Cortex of kidney (tissue), 1 donor: ENCODE measurements around the gene LOC101059915.
"Not testable (repeated sequence)": the region's sequence is repeated elsewhere in the genome, so short reads cannot be mapped to it uniquely, and the experiment has no call there.

Experiments used
- DNase-seq: peaks from one replicate; lab custom pipeline; 2025; lab: John Stamatoyannopoulos, UW

The LOC101059915 gene

DNA sequence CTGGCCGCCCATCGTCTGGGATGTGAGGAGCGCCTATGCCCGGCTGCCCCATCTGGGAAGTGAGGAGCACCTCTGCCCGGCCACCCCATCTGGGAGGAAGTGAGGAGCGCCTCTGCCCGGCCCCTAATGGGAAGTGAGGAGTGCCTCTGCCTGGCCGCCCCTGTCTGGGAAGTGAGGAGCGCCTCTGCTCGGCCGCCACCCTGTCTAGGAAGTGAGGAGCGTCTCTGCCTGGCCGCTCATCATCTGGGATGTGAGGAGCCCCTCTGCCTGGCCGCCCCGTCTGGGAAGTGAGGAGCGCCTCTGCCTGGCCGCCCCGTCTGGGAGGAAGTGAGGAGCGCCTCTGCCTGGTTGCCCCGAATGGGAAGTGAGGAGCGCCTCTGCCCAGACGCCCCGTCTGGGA, 8.3 kb downstream of the LOC101059915 start:
- DNase-seq = not testable (repeated sequence)

DNA sequence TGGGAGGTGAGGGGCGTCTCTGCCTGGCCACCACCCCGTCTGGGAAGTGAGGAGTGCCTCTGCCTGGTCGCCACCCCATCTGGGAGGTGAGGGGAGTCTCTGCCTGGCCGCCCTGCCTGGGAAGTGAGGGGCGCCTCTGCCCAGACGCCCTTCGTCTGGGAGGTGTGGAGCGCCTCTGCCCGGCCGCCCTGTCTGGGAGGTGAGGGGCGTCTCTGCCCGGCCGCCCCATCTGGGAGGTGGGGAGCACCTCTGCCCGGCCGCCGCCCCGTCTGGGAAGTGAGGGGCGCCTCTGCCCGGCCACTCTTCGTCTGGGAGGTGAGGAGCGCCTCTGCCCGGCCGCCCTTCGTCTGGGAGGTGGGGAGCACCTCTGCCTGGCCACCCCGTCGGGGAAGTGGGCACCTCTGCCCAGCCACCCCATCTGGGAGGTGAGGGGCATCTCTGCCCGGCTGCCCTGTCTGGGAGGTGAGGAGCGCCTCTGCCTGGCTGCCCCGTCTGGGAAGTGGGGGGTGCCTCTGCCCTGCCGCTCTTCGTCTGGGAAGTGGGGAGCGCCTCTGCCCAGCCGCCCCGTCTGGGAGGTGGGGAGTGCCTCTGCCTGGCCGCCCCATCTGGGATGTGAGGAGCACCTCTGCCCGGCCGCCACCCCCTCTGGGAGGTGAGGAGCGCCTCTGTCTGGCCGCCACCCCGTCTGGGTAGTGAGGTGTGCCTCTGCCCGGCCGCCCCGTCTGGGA, 8.9 kb downstream of the LOC101059915 start:
- DNase-seq = not testable (repeated sequence)

DNA sequence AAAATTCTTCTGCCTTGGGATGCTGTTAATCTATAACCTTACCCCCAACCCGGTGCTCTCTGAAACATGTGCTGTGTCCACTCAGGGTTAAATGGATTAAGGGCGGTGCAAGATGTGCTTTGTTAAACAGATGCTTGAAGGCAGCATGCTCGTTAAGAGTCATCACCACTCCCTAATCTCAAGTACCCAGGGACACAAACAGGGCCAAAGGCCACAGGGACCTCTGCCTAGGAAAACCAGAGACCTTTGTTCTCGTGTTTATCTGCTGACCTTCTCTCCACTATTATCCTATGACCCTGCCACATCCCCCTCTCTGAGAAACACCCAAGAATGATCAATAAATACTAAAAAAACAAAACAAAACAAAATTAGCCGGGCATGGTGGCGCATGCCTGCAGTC, 9.8 kb downstream of the LOC101059915 start:
- not testable (repeated sequence) for DNase-seq

GRCh38 chrX:71679575-71680207, 12.3 kb downstream of the LOC101059915 start:
- no peak for DNase-seq

- not testable (repeated sequence) for DNase-seq
These were observed 29.5 kb downstream of the LOC101059915 start for GRCh38 chrX:71696641-71697465.

DNA sequence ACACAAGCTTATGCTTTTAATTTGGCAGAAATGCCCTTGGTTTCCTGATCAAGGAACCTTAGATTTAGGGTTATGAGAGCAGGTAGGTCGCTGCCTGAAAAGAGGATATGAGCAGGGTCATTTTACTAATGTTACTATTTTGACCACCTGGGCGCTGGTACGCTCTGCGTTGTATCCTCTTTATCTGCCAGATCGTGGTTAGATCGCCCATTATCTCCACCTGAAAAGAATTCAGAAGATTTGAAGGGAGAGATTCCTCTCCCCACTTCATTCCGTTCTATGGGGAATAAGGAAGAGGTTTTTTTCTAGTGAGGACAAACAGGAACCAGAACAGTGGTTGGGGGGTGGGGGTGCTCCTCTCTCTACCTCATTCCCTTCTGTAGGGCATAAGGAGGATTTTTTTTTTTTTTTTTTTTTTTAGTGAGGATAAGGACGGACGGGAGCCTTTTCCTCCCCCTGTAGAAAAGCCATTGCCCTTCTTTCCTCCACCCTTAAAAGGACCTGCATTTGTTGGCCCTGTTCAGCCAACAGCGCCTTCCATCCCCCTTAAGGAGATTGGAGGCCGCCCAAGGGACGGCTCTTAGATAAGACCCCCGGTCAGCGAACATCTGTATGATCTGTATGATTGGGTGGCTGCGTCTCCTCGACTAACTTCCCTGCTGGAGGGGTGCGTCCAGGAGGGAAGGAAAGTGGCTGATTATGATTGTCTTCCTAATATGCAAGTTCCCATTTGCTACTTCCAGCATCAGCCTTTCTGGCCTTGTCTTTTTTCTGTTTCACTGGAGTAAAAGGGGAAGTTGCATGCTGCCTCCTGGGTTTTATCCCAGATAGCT, 30.3 kb downstream of the LOC101059915 start:
- not testable (repeated sequence) for DNase-seq

DNA sequence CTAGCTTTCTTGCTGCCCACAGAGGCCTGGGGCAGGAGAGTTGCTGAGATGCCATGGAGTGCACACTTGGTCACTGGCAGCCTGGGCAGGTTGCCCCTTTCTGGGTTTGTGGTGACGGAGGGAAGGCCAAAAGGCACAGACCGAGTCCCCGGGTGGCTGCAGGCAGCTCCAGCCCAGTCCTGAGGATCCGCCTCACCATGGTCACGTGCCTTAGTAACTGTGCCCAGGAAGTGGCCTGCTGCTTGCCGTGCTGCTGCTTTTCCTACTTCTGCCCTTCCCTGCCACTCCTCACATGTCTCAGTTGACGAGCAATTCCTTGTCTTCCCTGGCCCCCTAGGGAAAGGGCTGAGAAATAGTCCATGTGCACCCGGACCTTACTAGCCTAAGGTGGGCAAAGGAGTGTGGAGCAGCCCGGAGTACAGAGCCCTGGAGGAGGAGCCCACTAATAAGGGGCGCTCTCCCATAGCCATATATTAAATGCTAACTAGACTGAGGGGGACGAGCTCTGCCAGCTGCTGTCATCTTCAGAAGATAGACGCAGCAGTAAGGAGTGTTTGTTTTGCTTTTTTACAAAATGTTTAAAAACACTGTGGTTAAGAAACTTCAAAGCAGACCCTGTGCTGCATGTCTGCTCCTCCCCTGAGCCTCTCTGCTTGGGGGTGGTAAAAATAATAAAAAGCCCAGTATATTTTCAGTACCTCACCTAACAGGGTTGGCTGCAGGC, 31.1 kb downstream of the LOC101059915 start:
- not testable (repeated sequence) for DNase-seq

DNA sequence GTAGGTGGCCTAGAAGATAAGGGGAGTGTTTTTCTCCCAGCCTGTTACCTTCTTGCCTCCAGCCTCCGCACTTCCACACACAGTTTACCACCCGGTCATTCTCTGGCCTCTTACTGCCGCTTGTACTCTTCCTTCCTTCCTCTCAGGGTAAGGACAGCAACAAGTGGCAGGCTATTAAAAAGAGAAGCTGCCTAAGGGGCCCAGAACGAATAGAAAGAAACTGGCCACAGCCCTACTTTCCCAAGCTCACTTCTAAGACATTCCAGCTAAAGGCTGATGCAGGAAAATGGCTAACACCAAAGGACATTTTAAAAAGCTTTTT, 31.6 kb downstream of the LOC101059915 start:
- DNase-seq = not testable (repeated sequence)

GRCh38 chrX:71702853-71703252, 35.5 kb downstream of the LOC101059915 start:
- DNase-seq = not testable (repeated sequence)

- DNase-seq = not testable (repeated sequence)
These were observed 46.7 kb downstream of the LOC101059915 start for GRCh38 chrX:71714064-71714463.

DNA sequence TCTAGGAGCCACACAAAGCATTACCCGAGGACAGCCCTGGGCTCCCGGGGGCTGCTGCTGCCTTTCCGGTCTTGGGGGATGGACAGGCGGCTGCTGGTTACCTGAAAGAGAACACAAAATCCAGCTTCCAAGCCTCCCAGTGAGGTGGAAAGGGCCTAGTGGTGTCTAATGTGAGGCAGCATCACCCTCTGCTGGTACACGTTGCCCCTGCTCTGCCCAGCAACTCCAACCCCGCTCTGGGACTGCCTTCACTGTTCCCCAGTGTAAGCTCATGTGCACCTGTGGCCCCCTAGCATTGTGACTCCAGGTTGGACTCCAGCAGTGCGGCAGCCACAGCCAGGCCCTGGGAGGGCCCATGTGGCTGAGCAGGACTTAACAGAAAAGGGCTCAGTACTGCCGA, 48.2 kb downstream of the LOC101059915 start:
- not testable (repeated sequence) for DNase-seq

- DNase-seq = not testable (repeated sequence)
These were observed 49.0 kb downstream of the LOC101059915 start for GRCh38 chrX:71716323-71716722.

GRCh38 chrX:71718185-71718584, 50.8 kb downstream of the LOC101059915 start, which contains the start of gene CXorf49:
Gene CXorf49, minus strand, starts transcription at chrX:71718285. Its CDS starts 134 bp downstream, at chrX:71718151.
- not testable (repeated sequence) for DNase-seq

GRCh38 chrX:71719195-71719594, 51.8 kb downstream of the LOC101059915 start:
- DNase-seq = not testable (repeated sequence)

GRCh38 chrX:71720289-71720886, 53.0 kb downstream of the LOC101059915 start:
- not testable (repeated sequence) for DNase-seq
